Raji (cell line): ENCODE results near the gene WDFY3.

Source experiments
- POLR2A ChIP-seq: IDR thresholded peaks from 2 replicates; pipeline ENCODE4 v1.6.1; 2011; ENCODE audit warnings: low read depth, low read length, control low read depth; ENCODE audit not compliant: insufficient read depth

Gene WDFY3

DNA sequence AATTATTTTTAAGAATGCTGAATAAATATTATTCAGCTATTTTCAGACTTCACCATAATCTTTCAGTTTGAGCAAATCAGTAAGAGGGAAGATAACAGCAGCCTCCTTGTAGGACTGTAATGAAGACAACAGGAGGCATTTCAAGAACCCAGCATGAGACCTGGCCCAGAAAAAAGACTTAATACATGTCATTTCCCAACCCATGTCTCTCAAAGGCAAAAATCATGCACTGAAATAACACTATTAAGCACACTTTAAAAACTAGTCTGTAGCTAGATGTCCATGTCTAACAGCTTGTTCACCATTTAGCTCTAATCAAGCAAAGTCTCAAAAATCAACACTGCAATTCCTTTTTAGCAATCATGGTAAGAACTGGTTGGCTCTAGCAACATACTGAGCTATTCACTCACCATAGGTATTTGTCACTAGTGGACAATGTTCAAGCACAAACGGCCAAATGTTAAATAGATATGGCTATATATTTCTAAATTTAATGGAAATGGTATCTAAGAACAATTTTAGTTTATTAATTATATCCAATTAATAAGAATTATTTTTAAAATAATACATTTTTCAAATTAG, 109.9 kb downstream of the WDFY3 start:
- no peak for TF ChIP-seq POLR2A

DNA sequence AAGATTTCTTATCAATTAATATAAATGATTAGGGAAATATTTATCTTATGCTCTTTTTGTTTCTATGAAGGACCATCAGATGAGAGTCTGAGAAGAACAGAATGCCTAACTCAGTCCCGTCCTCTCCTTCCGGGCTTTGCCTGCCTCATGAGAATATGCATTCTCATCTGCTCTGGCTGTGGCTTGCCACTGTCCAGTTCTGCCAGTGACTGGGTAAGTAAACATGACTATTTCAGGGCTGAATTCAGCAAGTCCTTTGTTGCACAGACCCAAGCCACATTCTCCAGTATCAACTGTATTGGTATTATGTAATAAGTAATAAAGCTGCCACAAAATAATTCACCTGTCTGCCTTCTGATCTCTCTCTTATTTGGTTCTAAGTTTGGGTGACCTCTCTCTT, 110.7 kb downstream of the WDFY3 start:
- TF ChIP-seq POLR2A: no peak

DNA sequence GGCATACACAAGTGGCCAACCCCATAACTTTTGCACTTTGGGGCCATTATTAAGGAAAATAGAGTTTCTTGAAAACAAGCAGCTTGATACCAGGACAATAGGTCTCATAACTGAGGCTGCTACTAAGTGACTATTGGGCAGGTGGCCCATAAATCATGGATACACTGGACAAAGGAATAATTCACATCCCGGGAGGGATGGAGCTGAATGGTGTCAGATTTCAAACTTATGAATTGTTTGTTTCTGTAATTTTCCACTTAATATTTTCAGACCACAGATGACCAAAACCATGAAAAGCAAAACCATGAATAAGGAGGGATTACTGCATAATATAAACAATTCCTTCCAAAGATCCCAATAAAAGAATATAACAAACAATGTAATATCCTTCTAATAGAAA, 114.4 kb downstream of the WDFY3 start:
- no peak for TF ChIP-seq POLR2A

DNA sequence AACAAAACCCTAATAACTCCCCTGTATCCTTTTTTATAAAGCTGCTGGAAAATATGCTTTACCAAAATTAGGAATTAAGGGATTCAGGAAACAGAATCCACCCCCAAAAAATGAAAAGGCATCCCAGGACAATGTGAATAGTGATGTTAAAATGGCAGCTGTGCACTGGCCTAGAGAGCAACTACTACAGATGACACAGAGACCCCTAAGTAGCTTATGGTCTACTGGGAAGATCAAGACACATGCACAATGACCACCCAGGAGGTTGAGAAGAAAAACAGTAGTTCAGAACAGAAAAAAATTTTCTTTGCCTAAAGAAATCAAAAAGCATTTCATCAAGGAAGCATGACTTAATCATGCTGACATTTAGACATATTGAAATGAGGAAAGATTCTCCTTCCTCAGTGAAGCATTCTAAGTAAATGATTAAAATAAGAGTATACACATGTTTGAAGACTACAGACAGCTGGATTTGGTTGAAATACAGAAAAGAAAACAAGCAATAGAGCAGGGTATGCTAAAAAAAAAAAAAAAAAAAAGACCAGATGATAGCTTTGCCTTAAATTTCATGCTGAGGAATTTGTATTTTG, 117.3 kb downstream of the WDFY3 start:
- TF ChIP-seq POLR2A: no peak

DNA sequence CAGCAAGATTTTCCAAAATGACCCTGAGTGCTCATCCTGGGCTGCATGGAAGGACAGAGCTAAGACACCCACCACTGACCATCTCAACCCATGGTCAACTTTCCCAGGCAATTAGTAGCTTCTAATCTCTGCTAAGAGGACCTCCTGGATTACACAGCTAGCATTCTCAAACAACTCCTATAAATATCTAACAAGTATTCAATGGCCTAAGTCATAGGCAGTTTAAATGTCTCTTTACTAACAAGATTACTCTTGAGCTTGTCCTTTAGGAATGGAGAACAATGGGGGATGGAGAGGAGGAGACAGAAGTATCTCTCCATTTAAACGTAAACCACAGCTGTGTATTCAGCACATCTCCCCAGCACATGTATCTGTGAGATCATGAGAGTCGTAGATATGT, 118.1 kb downstream of the WDFY3 start:
- no peak for TF ChIP-seq POLR2A

DNA sequence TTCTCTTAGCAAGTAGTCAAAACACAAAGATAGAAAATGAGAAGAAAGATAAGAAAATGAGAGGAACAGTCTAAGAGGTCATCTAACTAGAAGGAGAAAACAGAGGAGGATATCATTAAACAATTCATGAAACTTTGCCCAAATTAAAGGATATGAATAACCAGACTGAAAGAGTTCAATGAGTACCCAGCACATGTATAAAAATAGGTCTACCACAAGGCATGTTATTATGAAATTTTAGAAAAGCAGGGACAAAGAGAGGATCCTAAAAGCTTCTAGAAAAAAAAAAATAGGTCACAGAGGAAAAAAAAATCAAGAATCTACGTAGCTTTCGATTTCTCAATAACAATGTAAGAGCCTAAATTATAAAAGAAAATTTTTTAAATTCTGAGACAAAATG, 118.5 kb downstream of the WDFY3 start:
- no peak for TF ChIP-seq POLR2A

DNA sequence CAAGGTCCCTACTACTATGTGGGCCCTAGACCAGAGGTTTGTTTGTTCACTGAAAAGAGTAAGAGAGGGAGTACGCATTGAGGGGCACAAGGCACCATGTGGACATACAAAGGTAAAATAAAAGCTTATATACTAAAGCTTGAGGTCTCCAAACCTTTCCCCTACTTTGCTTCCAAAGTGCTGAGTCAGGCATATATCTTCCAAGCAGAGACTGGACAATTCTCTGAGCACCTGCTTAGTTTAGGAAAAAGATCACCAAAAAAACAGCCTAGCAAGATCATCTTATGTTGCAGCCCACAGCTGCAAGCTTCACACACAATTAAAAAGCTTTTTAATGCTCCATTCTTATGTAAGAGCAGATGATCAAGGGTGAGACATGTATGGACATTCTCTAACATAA, 119.5 kb downstream of the WDFY3 start:
- no peak for TF ChIP-seq POLR2A

DNA sequence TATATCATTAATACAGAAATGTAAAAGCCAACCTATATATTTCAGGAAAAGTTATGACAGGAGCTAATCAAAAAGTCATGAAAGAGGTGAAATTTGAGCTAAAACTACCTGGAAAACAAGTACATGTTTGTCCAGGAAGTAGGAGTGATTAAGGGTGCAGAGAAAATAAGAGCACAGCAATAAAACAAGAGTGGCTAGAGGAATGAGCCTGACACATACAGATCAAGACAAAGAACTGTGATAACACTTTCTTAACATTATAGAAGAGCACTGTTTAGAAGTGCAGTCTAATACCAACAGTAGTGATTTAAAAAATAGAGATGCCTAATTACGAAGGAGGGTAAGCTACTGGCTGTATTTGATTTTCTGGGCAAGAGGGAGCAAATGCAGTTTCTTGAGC, 125.1 kb downstream of the WDFY3 start:
- TF ChIP-seq POLR2A: no peak

DNA sequence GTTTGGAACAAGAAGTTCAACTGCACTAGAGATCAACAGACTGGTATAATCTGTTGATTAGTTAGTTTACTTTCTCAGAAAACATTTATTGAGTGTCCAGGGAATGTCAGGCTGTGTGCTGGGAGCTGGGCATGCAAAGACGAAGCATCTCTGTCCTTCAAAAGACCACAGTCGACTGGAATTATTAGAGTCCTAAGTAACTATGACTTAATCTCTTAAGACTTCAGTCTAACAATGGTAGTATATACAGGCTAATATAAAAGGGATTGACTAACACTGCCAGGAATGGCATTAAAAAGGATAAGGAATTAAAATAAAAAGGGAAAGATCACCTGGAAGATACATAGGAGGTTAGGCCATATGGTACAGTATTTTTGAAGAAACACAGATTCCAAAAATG, 128.7 kb downstream of the WDFY3 start:
- no peak for TF ChIP-seq POLR2A

DNA sequence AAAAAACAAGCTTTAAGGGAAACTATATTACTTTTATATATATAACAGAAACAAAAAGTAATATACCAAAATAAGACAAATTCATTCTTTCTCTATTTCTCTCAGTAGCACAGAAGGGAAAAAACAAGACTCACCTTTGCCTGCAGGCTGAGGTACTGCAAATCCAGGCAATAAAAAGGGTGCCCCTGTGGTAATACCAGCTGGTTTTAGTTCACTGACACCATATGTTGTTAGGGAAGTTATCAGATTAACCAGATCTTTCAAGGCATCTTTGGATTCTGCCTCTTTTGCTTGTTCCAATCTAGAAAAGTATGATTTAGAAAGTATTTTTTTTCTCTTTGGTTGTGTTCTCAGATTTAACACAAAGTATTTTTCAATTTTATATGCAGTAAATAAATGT, 139.8 kb downstream of the WDFY3 start:
- TF ChIP-seq POLR2A: no peak

DNA sequence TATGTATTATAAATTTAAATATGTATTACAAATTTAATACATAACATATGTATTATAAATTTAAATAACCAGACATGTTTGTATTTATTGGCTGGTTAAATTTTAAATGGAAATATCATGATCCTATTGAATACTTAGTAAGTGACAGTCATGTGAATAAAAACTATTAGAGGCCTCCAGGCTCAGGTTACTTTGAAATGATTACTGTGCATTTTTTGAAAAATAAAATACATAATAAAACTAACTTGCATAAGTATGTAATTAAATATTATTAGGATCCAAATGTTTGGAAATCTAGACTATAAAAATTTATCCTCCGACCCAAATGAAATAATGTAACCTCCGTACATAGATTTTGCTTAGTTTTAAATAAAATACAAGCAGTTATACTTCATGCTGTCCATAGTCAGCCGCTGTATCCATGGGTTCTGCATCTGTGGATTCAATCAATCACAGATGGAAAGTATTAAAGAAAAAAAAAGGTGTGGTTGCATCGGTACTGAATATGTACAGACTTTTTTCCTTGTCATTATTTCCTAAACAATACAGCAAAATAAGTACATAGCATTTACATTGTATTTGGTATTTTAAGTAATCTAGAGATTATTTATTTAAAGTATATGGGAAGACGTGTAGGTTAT, 140.7 kb downstream of the WDFY3 start:
- TF ChIP-seq POLR2A: no peak

DNA sequence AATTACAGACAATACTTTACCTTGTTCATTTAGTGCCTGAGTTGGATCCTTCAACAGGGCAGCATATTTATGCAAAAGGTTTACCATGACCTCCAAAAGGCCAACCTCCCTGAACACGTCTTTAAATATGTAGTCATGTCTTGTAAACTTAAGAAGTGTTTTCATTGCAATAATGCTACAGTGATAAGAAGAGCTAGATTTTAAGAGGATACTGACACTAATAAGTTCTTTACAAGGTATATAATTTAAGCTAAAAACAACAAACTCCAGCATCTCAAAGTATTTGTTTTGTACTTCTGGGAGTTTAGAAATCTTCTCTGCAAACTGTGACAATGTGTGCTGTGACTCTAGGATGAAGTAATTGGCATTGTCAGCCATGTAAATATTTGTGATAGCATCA, 145.4 kb downstream of the WDFY3 start:
- no peak for TF ChIP-seq POLR2A

DNA sequence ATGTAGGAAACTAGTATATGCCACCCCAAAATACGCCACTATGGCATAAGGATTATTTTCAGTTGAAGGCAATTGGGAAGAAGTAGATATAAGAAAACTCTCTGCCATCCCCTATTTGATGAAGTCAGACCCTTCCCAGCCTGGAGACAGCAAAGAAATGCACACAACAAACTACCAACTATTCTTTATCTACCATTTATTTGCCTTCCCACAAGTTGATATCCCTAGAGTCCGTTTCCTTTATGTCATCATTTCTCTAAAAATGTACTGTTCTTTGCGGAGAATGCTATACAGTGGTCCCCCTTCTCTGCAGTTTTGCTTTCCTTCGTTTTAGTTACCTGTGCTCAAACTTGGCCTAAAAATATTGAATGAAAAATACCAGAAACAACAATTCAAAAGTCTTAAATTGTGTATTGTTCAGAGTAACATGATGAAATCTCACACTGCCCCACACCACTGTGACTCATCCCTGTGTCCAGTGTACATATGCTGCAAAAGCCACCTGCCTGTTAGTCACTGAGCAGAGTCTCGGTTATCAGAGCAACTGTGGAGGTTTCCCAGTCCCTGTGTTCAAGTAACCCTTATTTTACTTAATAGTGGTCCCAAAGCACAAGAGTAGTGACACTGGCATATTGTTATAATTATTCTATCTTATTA, 152.3 kb downstream of the WDFY3 start:
- no peak for TF ChIP-seq POLR2A

DNA sequence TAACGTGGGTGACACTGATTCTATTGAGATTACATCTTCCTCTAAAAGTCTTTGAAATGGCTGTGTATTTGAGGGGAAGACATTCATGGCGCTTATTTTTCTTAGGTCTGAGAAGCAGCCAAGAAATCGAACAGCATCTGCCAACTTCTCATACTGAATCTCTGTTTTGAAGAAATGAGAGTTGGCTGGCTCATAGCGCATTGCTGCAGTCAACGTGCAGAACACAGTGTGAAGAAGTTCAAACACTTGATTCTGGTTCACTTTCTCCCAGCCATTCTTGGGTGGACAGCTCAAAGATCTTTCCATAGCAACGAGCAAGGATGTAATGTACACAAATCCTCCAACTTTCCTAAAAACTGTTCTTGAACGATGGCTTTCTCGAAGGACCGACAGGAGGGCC, 156.5 kb downstream of the WDFY3 start:
- no peak for TF ChIP-seq POLR2A

DNA sequence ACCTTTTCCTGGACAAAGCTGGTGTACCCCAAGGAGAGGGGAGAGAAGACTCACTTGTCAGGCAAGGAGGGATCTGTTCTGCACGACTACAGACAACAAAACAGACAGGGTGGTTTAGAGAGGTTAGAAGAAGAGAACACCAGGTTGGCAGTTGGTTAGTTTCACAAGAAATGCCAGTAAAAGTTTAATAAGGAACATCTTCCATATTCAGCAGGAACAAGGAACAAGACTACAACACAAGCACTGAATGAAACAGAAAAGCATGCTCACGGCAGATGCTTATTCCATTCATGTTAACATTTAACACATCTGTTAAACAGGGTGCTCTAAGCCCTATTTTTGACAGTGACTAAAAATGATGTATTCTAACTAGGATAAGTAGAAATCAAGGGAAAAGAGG, 158.2 kb downstream of the WDFY3 start:
- no peak for TF ChIP-seq POLR2A

DNA sequence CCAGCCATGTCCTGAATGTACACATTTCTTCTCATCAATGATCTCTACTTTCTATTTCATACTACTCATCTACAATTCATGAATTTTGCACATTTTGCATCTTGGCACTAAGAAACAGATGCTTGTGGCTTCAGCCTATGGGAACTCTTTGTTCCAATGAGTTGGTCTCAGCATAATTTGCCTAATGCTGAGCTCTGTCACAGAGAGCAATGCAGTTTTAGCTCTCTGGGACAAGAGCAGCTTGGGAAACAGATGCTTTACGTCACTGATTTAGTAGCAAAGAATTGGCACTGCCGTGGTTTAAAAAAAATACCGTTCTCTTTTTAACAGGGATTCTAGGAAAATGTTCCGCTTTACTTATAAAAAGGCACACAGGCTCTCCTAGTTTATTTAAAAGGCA, 162.4 kb downstream of the WDFY3 start:
- TF ChIP-seq POLR2A: no peak
